Glutamatergic neuron (in vitro differentiated cells): ENCODE measurements around the gene CCNT1. TPM values are rescaled to one million over a fixed set of nuclear protein-coding genes. Genes with fewer than 3 reads are reported as not detected.

Source experiments
- DNase-seq: peaks from one replicate; pipeline ENCODE4 v3.0.0; 2022
- H3K27ac Mint-ChIP-seq: one replicate; pipeline ENCODE4 v1.8.0; 2020; ENCODE audit warnings: mild to moderate bottlenecking, mixed read lengths, inconsistent platforms; ENCODE audit not compliant: unreplicated experiment
- H3K27me3 Mint-ChIP-seq: one replicate; pipeline ENCODE4 v1.8.0; 2020; ENCODE audit warnings: mild to moderate bottlenecking, moderate library complexity, mixed read lengths, inconsistent platforms; ENCODE audit not compliant: unreplicated experiment
- H3K36me3 Mint-ChIP-seq: one replicate; pipeline ENCODE4 v1.8.0; 2020; ENCODE audit warnings: mild to moderate bottlenecking, mixed read lengths, inconsistent platforms; ENCODE audit not compliant: unreplicated experiment
- H3K4me1 Mint-ChIP-seq: one replicate; pipeline ENCODE4 v1.8.0; 2020; ENCODE audit warnings: mild to moderate bottlenecking, low read depth, mixed read lengths, inconsistent platforms; ENCODE audit not compliant: unreplicated experiment
- H3K4me3 Mint-ChIP-seq: one replicate; pipeline ENCODE4 v1.8.0; 2020; ENCODE audit warnings: mild to moderate bottlenecking, mixed read lengths, inconsistent platforms; ENCODE audit not compliant: unreplicated experiment
- H3K9me3 Mint-ChIP-seq: one replicate; pipeline ENCODE4 v1.8.0; 2020; ENCODE audit warnings: mild to moderate bottlenecking, moderate library complexity, mixed read lengths, inconsistent platforms; ENCODE audit not compliant: unreplicated experiment
- CTCF ChIP-seq: fragments of 200-600 bp; sonication (generic); IDR thresholded peaks from one replicate; pipeline ENCODE4 v1.5.0; 2021; ENCODE audit not compliant: partially characterized antibody, unreplicated experiment
- total RNA-seq: library from RNA; stranded (reverse); fragmentation: NEBNext Ultra II Directional; extraction: Animal tissue kit (Norgen Biotek cat#: 25700); gene quantifications from one replicate; pipeline ENCODE4 v1.2.1, GENCODE V29; 2021; ENCODE audit not compliant: unreplicated experiment

CCNT1 gene
- total RNA-seq, 1 donor from 2014 or later = 42.5 TPM

- no peak for TF ChIP-seq CTCF
- DNase-seq = no peak
- Mint-ChIP-seq H3K9me3 (no peaks in the 10 kb centered on the region), H3K36me3 (no peaks in the 10 kb centered on the region), H3K4me1 (peaks cover 3% of the 10 kb centered on the region), H3K4me3 (no peak overlapping the region), H3K27me3 (no peaks in the 10 kb centered on the region), H3K27ac (no peak overlapping the region)
Observed at GRCh38 chr12:48750769-48751356, 34.4 kb upstream of the CCNT1 start.

DNA sequence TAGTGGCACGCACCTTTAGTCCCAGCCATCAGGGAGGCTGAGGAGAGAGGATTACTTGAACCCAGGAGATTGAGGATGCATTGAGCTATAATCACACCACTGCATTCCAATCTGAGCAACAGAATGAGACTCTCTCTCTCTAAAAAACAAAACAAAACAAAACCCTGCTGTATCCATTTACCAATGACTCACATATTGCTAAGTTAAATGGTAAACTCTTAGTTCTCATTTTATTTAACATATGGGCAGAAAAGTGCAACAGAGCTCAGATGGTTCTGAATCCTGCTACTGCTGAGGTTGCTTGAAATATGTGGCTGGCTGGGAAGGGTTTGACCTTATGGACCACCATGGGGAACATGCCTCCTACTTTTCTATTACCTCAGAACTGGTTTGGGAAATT is 33.7 kb upstream of the CCNT1 start:
- Mint-ChIP-seq H3K4me3 (no peak overlapping the region), H3K4me1 (peaks cover 3% of the 10 kb centered on the region)

DNA sequence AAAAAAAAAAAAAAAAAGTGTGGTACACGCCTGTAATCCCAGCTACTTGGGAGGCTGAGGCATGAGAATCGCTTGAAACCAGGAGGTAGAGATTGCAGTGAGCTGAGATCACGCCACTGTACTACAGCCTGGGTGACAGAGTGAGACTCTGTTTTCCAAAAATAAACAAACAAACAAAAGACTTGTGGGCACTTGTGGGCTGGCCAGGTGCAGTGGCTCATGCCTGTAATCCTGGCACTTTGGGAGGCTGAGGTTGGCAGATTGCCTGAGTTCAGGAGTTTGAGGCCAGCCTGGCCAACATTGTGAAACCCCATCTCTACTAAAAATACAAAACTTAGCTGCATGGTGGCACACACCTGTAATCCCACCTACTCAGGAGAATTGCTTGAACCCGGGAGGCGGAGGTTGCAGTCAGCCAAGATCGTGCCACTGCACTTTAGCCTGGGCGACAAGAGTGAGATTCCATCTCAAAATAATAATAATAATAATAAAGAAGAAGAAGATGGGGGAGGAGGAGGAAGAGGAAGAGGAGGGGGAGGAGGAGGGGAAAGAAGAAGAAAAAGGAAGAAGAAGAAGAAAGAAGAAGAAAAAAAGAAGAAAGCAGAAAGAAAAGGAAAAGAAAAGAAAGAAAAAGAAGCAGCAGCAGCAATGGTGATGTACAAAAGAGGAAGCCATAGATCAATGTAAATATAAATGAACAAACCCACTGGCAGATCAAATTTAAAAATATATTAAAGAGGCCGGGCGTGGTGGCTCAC is 27.9 kb upstream of the CCNT1 start:
- no peaks in the 10 kb centered on the region for H3K36me3 Mint-ChIP-seq
- H3K4me3 Mint-ChIP-seq = no peak overlapping the region
- no peak for DNase-seq
- H3K27ac Mint-ChIP-seq = no peak overlapping the region
- TF ChIP-seq CTCF = no peak
- H3K4me1 Mint-ChIP-seq = no peaks in the 10 kb centered on the region
- H3K27me3 Mint-ChIP-seq = no peaks in the 10 kb centered on the region
- peaks cover 2% of the 10 kb centered on the region for H3K9me3 Mint-ChIP-seq

More for the DNA sequence above, 33.7 kb upstream of the CCNT1 start:
- Mint-ChIP-seq H3K27ac (no peak overlapping the region), H3K36me3 (no peaks in the 10 kb centered on the region), H3K9me3 (no peaks in the 10 kb centered on the region), H3K27me3 (no peaks in the 10 kb centered on the region)
- no peak for DNase-seq
- no peak for TF ChIP-seq CTCF

DNA sequence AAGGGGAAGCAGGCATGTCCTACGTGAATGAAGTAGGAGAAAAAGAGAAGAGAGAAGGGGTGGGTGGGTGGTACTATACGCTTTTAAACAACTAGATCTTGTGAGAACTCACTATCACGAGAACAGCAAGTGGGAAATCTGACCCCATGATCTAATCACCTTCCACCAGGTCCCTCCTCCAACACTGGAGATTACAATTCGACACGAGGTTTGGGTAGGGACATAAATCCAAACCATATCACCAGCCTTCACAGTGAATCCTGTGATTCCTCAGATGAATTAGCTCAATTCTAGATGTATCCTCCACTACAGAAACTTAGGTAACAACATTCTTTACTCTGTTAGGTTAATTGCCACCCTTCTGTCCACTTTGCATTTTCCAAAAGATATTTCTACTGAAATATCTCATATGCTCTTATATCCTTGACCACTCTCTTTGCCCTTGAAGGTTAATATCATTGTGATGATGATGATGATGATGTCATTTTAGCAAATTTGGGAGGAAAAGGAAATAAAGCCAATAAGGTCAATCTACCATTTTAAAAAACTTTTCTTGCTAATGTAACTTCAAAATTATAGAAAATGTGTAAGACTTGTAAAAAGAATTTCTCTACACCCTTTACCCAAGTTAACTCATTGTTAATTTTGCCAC is 23.2 kb upstream of the CCNT1 start:
- TF ChIP-seq CTCF = no peak
- Mint-ChIP-seq H3K4me1 (no peaks in the 10 kb centered on the region), H3K4me3 (no peak overlapping the region), H3K9me3 (peaks cover 2% of the 10 kb centered on the region), H3K36me3 (no peaks in the 10 kb centered on the region), H3K27me3 (no peaks in the 10 kb centered on the region), H3K27ac (no peak overlapping the region)
- no peak for DNase-seq

- Mint-ChIP-seq H3K4me3 (no peak overlapping the region), H3K27me3 (no peaks in the 10 kb centered on the region), H3K9me3 (peaks cover 2% of the 10 kb centered on the region), H3K4me1 (no peaks in the 10 kb centered on the region), H3K27ac (no peak overlapping the region), H3K36me3 (no peaks in the 10 kb centered on the region)
- no peak for TF ChIP-seq CTCF
- no peak for DNase-seq
Observed at GRCh38 chr12:48736456-48736855, 19.9 kb upstream of the CCNT1 start.
